ENCODE results near the gene PLVAP.

DNA sequence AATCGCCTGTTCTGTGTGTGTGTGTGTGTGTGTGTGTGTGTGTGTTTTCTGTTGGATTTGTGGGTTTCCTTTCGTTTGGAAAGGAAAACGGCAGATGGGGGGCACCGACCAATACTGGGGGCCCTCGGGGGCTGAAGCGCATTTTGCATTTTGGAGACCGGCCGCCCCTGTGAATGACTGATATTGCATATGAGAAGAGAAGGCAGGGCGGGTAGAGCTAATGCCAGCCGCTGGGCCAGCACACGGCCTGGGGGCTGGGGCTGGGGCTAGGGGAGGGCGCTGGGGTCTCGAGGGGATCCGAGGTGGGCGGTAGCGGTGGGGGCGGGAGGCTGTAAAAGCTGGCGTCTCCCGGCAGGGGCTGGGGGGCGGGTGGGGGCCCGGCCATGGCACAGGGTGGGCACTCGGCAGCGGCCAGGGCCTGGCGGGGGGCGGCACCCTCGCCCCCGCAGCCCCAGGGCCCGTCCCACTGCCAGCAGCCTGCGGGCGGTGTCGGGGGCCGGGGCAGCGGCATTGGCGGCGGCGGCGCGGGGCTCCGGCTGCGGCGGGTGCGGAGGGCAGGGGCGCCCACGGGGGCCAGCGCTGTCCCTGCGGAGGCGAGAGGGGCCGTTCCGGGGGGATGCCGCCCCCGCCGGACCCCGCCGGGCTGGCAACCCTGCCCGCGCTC is 53.7 kb downstream of the PLVAP start:
- TF ChIP-seq, protein P1, sequence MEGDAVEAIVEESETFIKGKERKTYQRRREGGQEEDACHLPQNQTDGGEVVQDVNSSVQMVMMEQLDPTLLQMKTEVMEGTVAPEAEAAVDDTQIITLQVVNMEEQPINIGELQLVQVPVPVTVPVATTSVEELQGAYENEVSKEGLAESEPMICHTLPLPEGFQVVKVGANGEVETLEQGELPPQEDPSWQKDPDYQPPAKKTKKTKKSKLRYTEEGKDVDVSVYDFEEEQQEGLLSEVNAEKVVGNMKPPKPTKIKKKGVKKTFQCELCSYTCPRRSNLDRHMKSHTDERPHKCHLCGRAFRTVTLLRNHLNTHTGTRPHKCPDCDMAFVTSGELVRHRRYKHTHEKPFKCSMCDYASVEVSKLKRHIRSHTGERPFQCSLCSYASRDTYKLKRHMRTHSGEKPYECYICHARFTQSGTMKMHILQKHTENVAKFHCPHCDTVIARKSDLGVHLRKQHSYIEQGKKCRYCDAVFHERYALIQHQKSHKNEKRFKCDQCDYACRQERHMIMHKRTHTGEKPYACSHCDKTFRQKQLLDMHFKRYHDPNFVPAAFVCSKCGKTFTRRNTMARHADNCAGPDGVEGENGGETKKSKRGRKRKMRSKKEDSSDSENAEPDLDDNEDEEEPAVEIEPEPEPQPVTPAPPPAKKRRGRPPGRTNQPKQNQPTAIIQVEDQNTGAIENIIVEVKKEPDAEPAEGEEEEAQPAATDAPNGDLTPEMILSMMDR (IDR thresholded peaks at IDR 0.05; ENCODE audit: low read depth, low read length): no peak
- TF ChIP-seq POLR2A (IDR thresholded peaks at IDR 0.05; ENCODE audit: extremely low read depth, insufficient read length): no peak
- TF ChIP-seq, protein P2, sequence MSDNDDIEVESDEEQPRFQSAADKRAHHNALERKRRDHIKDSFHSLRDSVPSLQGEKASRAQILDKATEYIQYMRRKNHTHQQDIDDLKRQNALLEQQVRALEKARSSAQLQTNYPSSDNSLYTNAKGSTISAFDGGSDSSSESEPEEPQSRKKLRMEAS (IDR thresholded peaks at IDR 0.05; ENCODE audit: low read depth, low read length): no peak
